GM21360 (cell line): ENCODE results near the gene CDKN2AIP.
A peak's percentile ranks its signal among the peaks of the same experiment; 100 is the strongest.

Experiments used
- ATAC-seq: cut with Tn5 transposase; IDR thresholded peaks from one replicate; pipeline ENCODE4 v1.9.1; 2021; ENCODE audit warnings: mild to moderate bottlenecking, moderate library complexity; ENCODE audit not compliant: unreplicated experiment

The CDKN2AIP gene, protein sequence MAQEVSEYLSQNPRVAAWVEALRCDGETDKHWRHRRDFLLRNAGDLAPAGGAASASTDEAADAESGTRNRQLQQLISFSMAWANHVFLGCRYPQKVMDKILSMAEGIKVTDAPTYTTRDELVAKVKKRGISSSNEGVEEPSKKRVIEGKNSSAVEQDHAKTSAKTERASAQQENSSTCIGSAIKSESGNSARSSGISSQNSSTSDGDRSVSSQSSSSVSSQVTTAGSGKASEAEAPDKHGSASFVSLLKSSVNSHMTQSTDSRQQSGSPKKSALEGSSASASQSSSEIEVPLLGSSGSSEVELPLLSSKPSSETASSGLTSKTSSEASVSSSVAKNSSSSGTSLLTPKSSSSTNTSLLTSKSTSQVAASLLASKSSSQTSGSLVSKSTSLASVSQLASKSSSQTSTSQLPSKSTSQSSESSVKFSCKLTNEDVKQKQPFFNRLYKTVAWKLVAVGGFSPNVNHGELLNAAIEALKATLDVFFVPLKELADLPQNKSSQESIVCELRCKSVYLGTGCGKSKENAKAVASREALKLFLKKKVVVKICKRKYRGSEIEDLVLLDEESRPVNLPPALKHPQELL

DNA sequence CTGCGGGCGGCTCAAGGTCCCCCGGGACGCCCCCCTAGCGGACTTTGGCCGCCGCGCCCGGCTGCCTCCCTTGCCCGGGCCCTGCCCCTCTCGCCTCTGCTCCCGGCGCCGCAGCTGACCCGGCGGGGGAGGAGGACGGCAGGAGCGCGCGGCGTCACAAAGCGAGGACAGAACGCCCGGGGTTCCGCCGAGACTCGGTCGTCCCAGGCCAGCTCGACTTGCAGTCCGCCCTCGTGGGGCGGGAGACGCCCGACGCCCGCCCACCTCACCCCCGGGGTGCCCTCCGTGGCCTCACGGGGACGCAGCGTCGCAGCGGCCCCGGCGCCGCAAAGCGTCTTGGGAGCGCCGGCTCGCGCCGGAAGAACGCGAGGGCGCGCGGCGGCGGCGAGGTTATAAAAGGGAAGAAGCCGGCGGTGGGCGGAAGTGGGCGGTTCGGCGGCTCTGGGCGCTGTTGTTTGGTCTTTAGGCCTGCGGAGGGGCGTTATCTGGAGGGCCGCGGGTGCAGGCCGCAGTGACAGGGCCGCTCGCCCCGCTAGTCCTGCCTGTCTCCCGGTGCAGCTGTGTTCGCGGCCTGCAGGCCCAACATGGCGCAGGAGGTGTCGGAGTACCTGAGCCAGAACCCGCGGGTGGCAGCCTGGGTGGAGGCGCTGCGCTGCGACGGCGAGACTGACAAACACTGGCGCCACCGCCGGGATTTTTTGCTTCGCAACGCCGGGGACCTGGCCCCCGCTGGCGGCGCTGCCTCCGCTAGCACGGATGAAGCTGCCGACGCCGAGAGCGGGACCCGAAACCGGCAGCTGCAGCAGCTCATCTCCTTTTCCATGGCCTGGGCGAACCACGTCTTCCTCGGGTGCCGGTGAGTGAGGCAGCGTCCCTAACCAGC, at the start of gene CDKN2AIP:
Gene CDKN2AIP, plus strand, starts transcription at position 423 of the 883 bp plus-strand sequence. Its CDS starts 162 bp downstream, at position 585.
- ATAC-seq = peak; percentile 83

DNA sequence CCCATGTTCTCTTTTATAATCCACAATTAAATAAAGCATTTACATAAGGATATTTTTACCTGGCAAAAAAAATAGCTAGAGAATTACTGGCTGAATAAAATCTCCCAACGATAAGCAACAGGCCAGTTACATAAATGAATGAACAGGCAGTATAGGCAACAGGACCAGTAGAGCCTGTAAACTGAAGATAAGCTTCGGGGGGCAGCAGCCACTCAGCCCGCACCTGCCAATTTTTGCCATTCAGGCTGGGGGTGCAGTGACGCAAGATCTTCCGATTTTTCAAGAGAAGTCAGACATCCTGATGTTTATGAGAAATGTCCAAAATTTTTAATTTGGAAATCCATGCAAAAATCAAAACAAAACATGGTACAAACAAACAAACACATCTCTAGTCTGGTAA, 49.0 kb upstream of the CDKN2AIP start:
- no peak for ATAC-seq

DNA sequence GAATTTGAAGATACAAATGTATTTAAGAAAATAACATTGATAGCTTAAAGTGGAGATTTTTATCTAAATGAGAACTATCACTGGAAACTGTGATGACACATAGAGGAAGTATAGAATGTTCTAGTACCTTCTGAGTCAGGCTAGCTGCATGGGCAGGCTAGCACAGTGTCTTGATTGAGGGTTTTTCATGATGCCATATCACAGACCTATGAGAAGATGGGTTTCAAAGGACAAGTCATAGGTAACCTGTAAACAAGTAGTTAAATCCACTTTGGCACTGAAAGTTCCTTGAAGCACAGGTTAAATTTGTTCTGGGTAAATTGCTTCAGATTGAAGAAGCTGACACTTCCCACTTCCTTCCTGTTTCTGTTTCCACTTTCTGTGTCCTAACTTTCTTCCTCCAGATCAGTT, 48.2 kb upstream of the CDKN2AIP start:
- no peak for ATAC-seq

DNA sequence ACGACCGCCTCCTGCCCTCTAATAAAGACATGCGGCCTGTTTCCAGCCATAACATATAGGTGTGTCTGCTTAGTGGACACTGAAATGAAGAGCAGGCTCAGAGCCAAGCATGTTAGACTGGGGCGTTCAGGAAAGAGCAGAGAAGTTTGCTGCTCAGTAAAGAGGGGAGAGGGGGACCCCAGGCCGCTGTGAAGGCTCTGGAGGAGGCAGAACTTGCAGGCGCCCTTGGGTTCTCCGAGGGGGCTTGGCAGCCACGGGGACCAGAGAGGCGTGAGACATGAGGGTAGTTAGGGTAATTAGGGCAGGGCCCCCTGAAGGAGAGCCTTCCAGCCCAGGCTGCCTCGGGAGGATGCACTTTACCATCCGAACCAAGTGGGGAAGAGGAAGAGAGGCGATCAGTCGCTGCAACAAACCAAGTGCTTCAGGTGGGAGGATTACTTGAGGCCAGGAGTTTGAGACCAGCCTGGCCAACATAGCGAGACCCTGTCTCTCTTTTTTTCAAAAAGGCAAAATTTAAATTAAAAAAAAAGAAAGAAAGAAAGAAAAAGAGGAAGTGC, 46.6 kb upstream of the CDKN2AIP start:
- no peak for ATAC-seq

DNA sequence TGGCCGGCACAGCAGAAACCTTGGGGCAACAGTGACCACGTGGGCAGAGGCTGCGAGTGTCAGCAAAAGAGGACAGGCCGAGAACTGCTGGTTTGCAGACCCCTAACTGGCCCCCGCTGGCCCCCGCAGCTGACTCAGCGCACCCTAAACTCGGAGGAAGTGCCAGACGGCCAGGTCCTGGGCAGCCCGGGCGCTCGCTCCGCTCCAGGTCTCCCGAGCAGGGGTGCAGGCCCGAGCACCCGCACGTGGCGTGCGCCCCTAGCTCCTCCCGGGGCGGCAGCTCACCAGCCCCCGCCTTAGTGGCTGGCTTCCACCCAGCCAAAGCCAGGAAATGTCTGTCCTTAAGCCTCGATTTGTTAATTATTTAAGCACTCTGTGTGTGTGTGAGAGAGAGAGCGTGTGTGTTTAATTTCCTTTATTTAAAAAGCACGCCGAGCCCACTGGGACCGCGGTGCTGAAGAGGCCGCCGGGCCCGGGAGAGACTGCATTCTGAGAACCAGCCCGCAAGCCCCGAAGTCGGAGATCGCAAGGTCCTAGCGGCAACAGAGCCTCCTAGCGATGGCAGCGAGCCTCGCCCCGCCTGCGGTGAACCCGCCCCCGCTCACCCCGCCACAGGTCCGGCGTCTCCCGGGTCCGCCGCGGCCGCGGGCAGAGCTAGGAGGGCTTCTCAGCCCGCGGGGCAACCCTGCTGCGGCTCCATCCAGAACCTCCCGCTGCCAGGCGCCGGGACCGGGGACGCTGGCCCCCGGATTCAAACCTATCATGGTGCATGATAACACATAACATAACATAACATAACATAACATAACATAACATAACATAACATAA, 45.9 kb upstream of the CDKN2AIP start:
- peak; percentile 96 for ATAC-seq

DNA sequence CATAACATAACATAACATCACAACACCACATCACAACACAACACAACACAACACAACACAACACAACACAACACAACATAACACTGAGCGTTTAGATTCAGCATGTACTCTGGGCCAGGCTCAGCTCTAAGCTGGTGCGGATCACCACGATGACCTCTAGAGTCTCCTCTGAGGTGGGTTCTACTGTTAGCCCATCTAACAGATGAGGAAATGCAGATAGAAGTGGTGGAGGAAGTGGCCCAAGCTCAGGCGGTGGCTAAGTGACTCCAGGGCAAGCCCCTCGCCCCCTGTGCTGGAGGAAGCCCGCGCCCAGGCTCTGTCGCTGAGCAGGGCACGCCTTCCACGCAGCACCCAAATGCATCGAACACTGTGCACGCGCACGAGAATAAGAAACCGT, 45.3 kb upstream of the CDKN2AIP start:
- ATAC-seq = no peak

DNA sequence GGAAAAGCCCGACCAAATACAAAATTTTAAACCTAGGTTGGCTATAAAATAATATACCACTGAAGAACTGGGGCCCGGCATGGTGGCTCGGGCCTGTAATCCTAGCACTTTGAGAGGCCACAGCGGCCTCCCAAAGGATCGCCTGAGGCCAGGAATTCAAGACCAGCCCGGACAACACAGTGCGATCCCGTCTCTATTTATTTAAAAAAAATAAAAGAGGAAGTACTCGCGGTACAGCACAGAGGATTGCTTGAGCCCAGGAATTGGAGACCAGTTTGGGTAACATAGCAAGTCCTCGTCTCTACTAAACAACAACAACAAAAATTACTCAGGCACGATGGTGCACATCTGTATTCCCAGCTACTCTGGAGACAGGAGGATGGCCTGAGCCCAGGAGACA, 44.8 kb upstream of the CDKN2AIP start:
- no peak for ATAC-seq

DNA sequence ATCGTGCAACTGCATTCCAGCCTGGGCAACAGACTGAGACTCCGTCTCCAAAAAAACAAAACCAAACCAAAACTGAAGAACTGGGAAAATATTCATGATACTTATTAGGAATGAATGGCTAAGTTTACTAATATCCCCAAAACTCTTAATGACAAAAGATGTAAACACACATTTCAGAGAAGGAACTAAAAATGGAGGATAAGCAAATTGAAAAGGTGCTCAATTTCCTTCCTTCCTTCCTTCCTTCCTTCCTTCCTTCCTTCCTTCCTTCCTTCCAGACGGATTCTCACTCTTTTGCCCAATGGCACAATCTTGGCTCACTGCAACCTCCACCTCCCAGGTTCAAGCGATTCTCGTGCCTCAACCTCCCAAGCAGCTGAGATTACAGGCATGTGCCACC, 44.4 kb upstream of the CDKN2AIP start:
- ATAC-seq = no peak

DNA sequence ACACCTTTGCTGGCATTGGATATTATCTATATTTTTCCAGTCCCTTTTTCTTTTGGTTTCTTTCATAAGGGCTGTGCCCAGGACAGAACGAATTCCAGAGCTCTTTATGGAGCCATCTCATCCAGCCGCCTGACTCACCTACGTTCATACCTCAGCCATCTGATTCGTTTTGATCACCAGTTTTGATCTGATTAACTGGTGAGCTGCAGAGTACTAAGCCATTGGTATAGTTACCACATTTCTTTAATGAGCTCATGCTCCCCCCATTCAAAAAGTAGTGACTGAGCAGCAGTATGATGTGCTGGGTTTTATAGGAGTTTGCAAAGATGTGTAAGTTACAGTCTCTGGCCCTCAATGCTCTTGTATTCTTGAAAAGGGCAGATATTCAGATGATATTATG, 43.0 kb upstream of the CDKN2AIP start:
- no peak for ATAC-seq

DNA sequence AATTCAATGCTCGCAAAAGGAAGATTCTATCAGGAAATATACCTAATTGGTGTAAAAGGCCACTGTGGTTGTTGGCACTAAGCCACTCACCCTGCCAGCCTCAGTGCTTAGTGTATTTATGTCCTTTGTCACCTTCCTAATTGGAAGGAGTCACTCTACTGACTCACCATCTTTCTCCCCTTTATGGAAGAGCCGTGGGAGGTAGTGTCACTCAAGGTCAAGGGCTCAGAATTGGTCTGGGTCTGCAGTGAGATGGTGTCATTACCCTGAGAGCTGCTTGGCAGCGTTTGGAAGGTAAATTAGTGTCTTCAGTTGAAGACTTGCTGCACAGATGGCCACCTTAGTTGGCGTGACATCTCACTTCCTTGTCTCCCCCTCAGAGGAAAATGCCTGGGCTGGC, 41.7 kb upstream of the CDKN2AIP start:
- no peak for ATAC-seq

DNA sequence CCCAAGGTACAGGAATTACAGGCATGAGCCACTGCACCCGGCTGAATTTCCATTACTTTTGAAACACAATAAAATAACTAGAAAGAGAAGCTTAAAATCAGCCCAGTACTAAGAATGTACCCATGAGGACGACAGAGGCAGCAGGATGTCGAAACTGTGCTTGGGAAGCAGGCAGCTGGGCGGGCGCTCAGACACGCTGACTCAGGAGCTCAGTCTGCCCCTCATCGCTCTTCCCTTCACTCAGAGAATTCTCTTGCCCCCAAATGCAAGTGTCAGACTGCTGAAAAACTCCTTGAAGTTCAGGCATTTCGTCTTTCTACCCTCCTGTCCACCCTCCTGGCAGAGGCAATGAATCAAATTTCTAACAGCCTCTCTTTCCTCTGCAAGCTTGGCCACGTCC, 41.0 kb upstream of the CDKN2AIP start:
- no peak for ATAC-seq

DNA sequence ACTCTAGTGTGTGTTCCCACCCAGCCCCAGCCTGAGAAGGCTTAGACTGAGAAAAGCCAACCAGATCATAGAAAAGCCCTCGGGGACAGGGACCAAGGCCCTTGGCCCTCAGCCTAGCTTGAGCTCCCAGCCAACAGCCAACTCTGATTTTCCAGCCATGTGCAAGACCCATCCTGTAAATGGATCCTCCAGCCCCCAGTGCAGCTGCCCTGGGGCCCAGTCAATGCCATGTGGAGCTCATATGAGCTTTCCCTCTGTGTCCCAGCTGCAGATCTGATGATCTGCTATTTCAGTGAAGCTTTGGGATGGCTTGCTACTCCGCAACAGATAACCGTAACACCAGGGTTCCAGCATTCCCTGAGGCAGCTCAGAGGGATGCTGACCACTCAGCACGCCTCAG, 40.5 kb upstream of the CDKN2AIP start:
- ATAC-seq = no peak

DNA sequence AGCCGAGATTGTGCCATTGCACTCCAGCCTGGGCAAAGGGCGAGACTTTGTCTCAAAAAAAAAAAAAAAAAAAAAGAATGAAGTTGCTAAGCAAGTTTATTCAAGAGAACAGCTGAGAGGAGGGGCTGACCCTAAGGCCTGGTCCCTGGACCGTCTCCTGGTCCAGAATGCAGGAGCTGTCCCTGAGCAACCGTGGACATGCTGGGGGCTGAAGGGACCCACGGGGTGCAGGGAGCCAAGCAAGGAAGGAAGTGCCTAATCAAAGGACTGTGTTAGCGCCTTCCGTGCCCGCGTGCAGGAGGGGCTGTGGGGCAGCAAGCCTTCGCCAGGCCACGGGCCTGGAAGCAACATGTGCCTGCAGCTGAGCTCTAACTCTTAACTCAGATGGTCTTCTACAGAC, 39.1 kb upstream of the CDKN2AIP start:
- no peak for ATAC-seq

DNA sequence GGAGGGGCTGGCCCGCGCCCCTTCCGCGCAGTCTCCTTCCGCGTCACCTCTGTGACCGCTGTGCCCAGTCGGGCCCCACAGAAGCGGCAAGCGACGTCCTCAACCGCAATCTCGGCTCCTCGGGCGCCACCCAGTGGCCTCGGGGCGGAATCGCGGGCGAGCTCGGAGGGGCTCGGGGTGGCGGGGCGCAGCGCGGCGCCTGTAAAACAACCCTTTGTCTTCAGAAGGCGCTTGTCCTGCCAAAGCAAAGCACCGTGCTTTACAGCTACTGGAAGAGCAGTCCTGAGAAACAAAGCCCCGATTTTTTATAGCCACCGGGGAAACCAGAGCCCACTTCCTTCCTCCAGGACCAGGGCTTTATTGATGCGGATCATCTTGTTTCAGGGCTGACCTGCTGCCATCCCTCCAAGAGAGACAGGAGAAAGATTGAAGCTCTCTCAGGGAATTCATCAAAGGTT, 37.3 kb upstream of the CDKN2AIP start:
- peak; percentile 95 for ATAC-seq

DNA sequence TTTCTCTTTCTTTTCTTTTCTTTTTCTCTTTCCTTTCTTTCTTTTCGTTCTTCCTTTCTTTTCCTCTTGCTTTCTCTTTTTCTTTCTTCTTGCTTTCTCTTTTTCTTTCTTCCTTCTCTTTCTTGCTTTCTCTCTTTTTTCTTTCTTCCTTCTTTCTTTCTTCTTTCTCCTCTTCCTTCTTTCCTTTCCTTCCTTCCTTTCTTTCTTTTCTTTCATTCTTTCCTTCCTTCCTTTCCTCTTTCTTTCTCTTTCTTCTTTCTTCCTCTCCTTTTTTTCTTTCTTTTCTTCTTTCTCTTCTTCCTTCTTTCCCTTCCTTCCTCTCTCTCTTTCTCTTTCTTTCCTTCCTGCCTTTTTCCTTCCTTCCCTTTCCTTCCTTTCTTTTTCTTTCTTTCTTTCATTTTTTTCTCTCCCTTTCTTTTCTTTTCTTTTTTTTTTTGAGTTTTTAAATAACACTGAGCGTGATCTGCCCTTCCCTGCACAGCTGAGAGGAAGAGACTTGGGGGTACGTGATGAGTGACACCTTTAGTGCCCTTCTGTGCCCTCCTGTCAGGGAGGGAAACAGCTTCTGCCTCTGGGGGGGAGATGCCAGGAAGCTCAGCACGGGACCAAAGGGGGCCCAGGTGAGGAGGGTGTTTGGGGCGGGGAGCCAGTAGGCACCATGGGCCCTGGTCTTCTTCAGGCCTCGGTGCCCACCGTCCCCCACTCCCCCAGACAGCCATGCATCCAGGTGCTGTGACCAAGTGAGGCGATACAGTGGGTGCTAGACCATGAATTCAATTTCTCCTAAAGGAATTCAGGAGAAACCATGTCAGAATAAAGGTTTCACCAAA, 36.6 kb upstream of the CDKN2AIP start:
- no peak for ATAC-seq

DNA sequence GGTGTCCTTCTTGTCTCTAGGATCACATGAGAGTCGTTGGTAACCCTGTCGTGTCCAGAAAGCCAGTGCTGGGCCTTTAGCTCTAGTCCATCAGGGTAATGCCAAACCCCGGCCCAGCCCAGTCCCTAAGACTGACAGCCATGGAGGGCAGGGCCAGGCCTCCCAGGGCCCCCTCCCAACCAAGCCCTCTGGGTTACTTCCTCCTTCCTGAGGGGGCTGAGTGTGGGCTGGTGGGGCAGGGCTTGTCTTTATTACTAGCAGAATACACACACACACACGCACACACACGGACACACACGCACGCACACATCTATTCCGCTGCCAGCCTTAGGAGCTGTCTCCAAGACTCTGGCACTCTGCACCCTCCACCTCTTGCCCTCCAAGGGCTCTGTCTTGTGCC, 35.6 kb upstream of the CDKN2AIP start:
- ATAC-seq = no peak

DNA sequence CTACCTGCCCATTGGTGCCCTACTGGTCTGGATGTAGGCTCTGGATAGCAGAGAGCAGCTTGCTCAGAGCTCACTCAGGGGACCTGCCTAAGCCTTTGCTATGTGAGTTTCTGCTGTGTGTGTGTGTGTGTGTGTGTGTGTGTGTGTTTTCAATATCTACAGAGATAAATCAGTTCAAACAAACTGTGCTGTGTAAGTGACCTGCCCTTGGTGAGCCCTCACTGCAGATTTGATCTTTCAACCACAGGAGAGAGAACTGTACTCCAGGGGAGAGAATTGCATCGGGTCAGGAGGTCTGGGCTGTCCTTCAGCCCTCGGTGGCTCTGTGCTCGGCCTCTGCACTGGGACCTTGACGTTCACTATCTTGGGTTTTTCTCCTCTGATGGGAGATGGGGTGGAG, 35.0 kb upstream of the CDKN2AIP start:
- no peak for ATAC-seq

DNA sequence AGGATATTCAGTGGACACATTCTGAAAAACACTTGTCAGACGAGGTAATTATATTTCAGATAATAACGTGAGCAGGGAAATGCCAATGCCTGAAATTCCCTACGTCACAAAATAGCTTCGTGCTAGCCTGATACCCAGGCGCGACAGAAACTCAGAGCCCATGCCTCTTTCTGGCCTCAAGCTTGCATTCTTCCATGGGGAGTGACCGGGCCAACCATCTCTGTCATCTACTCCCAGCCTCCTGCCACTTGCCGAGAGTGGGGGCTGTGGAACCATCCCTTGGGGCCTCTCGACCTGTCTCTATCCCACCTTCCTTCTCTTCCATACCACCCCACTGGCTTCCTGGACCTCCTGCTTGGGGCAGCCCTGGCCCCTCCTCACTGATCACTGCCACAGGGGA, 34.5 kb upstream of the CDKN2AIP start:
- ATAC-seq = no peak

DNA sequence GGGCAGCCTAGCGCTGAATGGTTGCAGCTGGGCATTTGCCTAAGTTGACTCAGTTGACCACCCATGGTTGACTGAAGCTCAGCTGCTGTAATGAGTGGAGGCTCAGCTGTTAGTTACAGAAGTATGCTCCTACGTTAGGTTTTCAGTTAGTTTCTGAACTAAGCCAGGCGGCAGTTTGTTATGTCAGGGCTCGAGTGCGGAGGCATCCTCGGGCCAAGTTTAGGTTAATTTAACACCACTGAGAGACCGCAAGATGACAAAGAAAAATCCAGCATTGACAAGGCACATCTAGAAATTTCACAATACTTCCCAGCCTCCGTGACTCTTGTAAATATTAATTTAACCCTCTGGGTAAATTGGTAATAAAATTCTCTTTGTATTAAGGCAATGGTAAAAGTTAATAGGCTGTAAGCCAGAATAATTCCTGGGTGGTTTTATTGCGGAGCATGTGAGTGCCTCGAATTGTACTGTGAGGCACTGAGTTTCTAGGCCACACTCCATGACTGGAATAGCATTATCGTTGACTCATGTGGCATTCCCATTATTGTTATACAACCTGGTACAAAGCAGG, 33.1 kb upstream of the CDKN2AIP start:
- peak; percentile 53 for ATAC-seq
